Mesenchymal stem cell (in vitro differentiated cells and primary cell): ENCODE results near the gene CXXC5.

ENCODE experiments used
- DNase-seq: peaks from one replicate; pipeline ENCODE4 v3.0.0-alpha.2; 2013
- H2AFZ ChIP-seq: one replicate; pipeline ENCODE4 v1.6.1; 2013; ENCODE audit warnings: low read depth, mild to moderate bottlenecking, control low read depth, inconsistent platforms, low read length, moderate library complexity
- H2AK5ac ChIP-seq: 2 replicates; pipeline ENCODE4 v1.6.1; 2013; ENCODE audit warnings: low read length, moderate library complexity, mild to moderate bottlenecking, inconsistent platforms; ENCODE audit not compliant: severe bottlenecking
- H2BK120ac ChIP-seq: one replicate; pipeline ENCODE4 v1.6.1; 2013; ENCODE audit warnings: low read depth, mild to moderate bottlenecking, inconsistent platforms, low read length, moderate library complexity
- H2BK12ac ChIP-seq, 2 experiments: one replicate each; pipeline ENCODE4 v1.6.1; 2013; ENCODE audit warnings: inconsistent platforms in 2 of 2, low read length in 2 of 2, mild to moderate bottlenecking in 2 of 2, moderate library complexity in 2 of 2, control low read depth in 1 of 2
- H2BK15ac ChIP-seq: one replicate; pipeline ENCODE4 v1.6.1; 2013; ENCODE audit warnings: mild to moderate bottlenecking, low read depth, inconsistent platforms; ENCODE audit not compliant: poor library complexity, severe bottlenecking
- H2BK5ac ChIP-seq: 2 replicates; pipeline ENCODE4 v1.6.1; 2013; ENCODE audit warnings: low read depth, mild to moderate bottlenecking, low read length, control low read depth, inconsistent platforms; ENCODE audit not compliant: poor library complexity, severe bottlenecking
- H3K14ac ChIP-seq, 2 experiments: one replicate each; pipeline ENCODE4 v1.6.1; 2013; ENCODE audit warnings: inconsistent platforms in 2 of 2, low read length in 2 of 2, control low read depth in 1 of 2, mild to moderate bottlenecking in 1 of 2, moderate library complexity in 1 of 2
- H3K18ac ChIP-seq, 2 experiments: one replicate each; pipeline ENCODE4 v1.6.1; 2013; ENCODE audit warnings: inconsistent platforms in 2 of 2, low read length in 2 of 2, control low read depth in 1 of 2, low read depth in 1 of 2, mild to moderate bottlenecking in 1 of 2
- H3K23ac ChIP-seq, 2 experiments: one replicate each; pipeline ENCODE4 v1.6.1; 2013; ENCODE audit warnings: inconsistent platforms in 2 of 2, low read length in 2 of 2, mild to moderate bottlenecking in 2 of 2, moderate library complexity in 2 of 2, control low read depth in 1 of 2
- H3K27ac ChIP-seq: 2 replicates; pipeline ENCODE4 v1.5.1; 2013; ENCODE audit warnings: mild to moderate bottlenecking, moderate library complexity, low read length, control low read depth, inconsistent platforms; ENCODE audit not compliant: poor library complexity, severe bottlenecking
- H3K27me3 ChIP-seq, 2 experiments: 2 replicates each; pipeline versions ENCODE4 v1.6.1 to v1.7.0; 2013; ENCODE audit warnings: low read length in 2 of 2, mild to moderate bottlenecking in 2 of 2, moderate library complexity in 2 of 2, control low read depth in 1 of 2, inconsistent platforms in 1 of 2; ENCODE audit not compliant: control insufficient read depth in 1 of 2, insufficient read depth in 1 of 2
- H3K36me3 ChIP-seq, 2 experiments: 2 replicates each; pipeline versions ENCODE4 v1.6.1 to v1.7.0; 2013; ENCODE audit warnings: low read length in 2 of 2, control low read depth in 1 of 2, inconsistent platforms in 1 of 2, low read depth in 1 of 2, mild to moderate bottlenecking in 1 of 2; ENCODE audit not compliant: insufficient read depth in 2 of 2, control insufficient read depth in 1 of 2
- H3K4ac ChIP-seq, 2 experiments: one replicate each; pipeline ENCODE4 v1.6.1; 2013; ENCODE audit warnings: inconsistent platforms in 2 of 2, low read length in 2 of 2, mild to moderate bottlenecking in 2 of 2, moderate library complexity in 2 of 2, control low read depth in 1 of 2, low read depth in 1 of 2
- H3K4me1 ChIP-seq: 2 replicates; pipeline ENCODE4 v1.6.1; 2013; ENCODE audit warnings: low read depth, low read length, control low read depth; ENCODE audit not compliant: control insufficient read depth, insufficient read depth
- H3K4me2 ChIP-seq: 2 replicates; pipeline ENCODE4 v1.6.1; 2013; ENCODE audit warnings: low read length, mild to moderate bottlenecking, inconsistent platforms; ENCODE audit not compliant: poor library complexity, severe bottlenecking
- H3K4me3 ChIP-seq, 2 experiments: 2 replicates each; pipeline versions ENCODE4 v1.5.1 to v1.7.0; 2013; ENCODE audit warnings: low read length in 2 of 2, mild to moderate bottlenecking in 2 of 2, control low read depth in 1 of 2, low read depth in 1 of 2; ENCODE audit not compliant: insufficient read depth in 1 of 2
- H3K79me1 ChIP-seq: replicated peaks from 2 replicates; pipeline ENCODE4 v1.6.1; 2013; ENCODE audit warnings: mild to moderate bottlenecking, control low read depth, low read length, inconsistent platforms; ENCODE audit not compliant: poor library complexity, severe bottlenecking
- H3K9ac ChIP-seq: 2 replicates; pipeline ENCODE4 v1.7.0; 2013; ENCODE audit warnings: mild to moderate bottlenecking, low read length, moderate library complexity
- H3K9me3 ChIP-seq: 2 replicates; pipeline ENCODE4 v1.7.0; 2013; ENCODE audit warnings: mild to moderate bottlenecking, low read length; ENCODE audit not compliant: control insufficient read depth
- H4K8ac ChIP-seq: one replicate; pipeline ENCODE4 v1.6.1; 2013; ENCODE audit warnings: inconsistent platforms, mild to moderate bottlenecking, low read length, moderate library complexity
- H4K91ac ChIP-seq: one replicate; pipeline ENCODE4 v1.6.1; 2013; ENCODE audit warnings: mild to moderate bottlenecking, low read length, inconsistent platforms
- WGBS: methylation state at CpG from one replicate; pipeline ENCODE4 v1.1.7; 2013; ENCODE audit warnings: mixed read lengths; 5-methylcytosine and 5-hydroxymethylcytosine counted together

Gene CXXC5

GRCh38 chr5:139684881-139685749 is 37.0 kb downstream of the CXXC5 start:
- Histone ChIP-seq H3K27ac (peak overlapping the region; percentile 48), H3K9ac (no peak overlapping the region), H2AK5ac (peak overlapping the region; percentile 47), H3K23ac (no peak overlapping the region), H2AFZ (no peak overlapping the region), H3K36me3 (peaks cover 67 to 93% of the 10 kb centered on the region in 2 experiments), H3K9me3 (no peaks in the 10 kb centered on the region), H3K4me1 (peaks cover 80% of the 10 kb centered on the region), H3K79me1 (peaks cover 5% of the 10 kb centered on the region), H3K4ac (no peak overlapping the region), H2BK12ac (no peak overlapping the region), H3K14ac (peak overlapping the region in 1 of 2 experiments; percentile 35), H2BK5ac (no peak overlapping the region), H3K18ac (peak overlapping the region in 1 of 2 experiments; percentile 63), H4K8ac (no peak overlapping the region), H2BK15ac (no peak overlapping the region), H4K91ac (no peak overlapping the region), H2BK120ac (no peak overlapping the region), H3K4me2 (peak overlapping the region; percentile 1), H3K27me3 (no peaks in the 10 kb centered on the region), H3K4me3 (no peak overlapping the region)
- no peak for DNase-seq
- WGBS, result 83% methylated on average over 18 of the region's 19 CpGs

- Histone ChIP-seq H2AK5ac (peak overlapping the region; percentile 47), H3K4ac (no peak overlapping the region), H3K9me3 (no peaks in the 10 kb centered on the region), H3K79me1 (peaks cover 5% of the 10 kb centered on the region), H3K27me3 (no peaks in the 10 kb centered on the region), H3K27ac (peak overlapping the region; percentile 48), H3K4me1 (peaks cover 82% of the 10 kb centered on the region), H2BK12ac (no peak overlapping the region), H3K23ac (no peak overlapping the region), H3K4me3 (no peak overlapping the region), H4K8ac (peak overlapping the region; percentile 31), H2BK15ac (no peak overlapping the region), H3K4me2 (peak overlapping the region; percentile 25), H2BK120ac (no peak overlapping the region), H3K14ac (peak overlapping the region in 1 of 2 experiments; percentile 51), H4K91ac (no peak overlapping the region), H2AFZ (no peak overlapping the region), H3K36me3 (peaks cover 59 to 85% of the 10 kb centered on the region in 2 experiments), H3K9ac (no peak overlapping the region), H3K18ac (no peak overlapping the region), H2BK5ac (peak overlapping the region; percentile 20)
- 86% methylated on average over 5 of the region's 5 CpGs for WGBS
- DNase-seq, result no peak
Measured at GRCh38 chr5:139685886-139686285, 37.7 kb downstream of the CXXC5 start.

- H4K8ac ChIP-seq, result no peak overlapping the region
- peaks cover 3% of the 10 kb centered on the region for H3K79me1 ChIP-seq
- no peak overlapping the region for H2AFZ ChIP-seq
- H2BK120ac ChIP-seq, result no peak overlapping the region
- WGBS, result 91% methylated on average over 5 of the region's 5 CpGs
- H3K23ac ChIP-seq, result peak overlapping the region in 1 of 2 experiments; percentile 81
- DNase-seq, result no peak
- H3K4ac ChIP-seq, result no peak overlapping the region
- H3K4me2 ChIP-seq, result no peak overlapping the region
- H2AK5ac ChIP-seq, result no peak overlapping the region
- no peaks in the 10 kb centered on the region for H3K9me3 ChIP-seq
- no peak overlapping the region for H2BK5ac ChIP-seq
- no peak overlapping the region for H2BK15ac ChIP-seq
- peak overlapping the region; percentile 11 for H3K27ac ChIP-seq
- H3K18ac ChIP-seq, result no peak overlapping the region
- H3K9ac ChIP-seq, result no peak overlapping the region
- H3K4me1 ChIP-seq, result peaks cover 85% of the 10 kb centered on the region
- peaks cover 55 to 82% of the 10 kb centered on the region in 2 experiments for H3K36me3 ChIP-seq
- no peak overlapping the region for H2BK12ac ChIP-seq
- peak overlapping the region in 1 of 2 experiments; percentile 51 for H3K14ac ChIP-seq
- no peak overlapping the region for H4K91ac ChIP-seq
- no peak overlapping the region for H3K4me3 ChIP-seq
- H3K27me3 ChIP-seq, result no peaks in the 10 kb centered on the region
Measured at GRCh38 chr5:139686356-139686705, 38.2 kb downstream of the CXXC5 start.

GRCh38 chr5:139686706-139687441 is 38.7 kb downstream of the CXXC5 start:
- H2BK15ac ChIP-seq, result no peak overlapping the region
- H3K4ac ChIP-seq, result no peak overlapping the region
- H3K27ac ChIP-seq, result peak overlapping the region; percentile 39
- no peaks in the 10 kb centered on the region for H3K27me3 ChIP-seq
- peaks cover 87% of the 10 kb centered on the region for H3K4me1 ChIP-seq
- H3K18ac ChIP-seq, result peak overlapping the region in 1 of 2 experiments; percentile 67
- peak overlapping the region in 1 of 2 experiments; percentile 6 for H3K14ac ChIP-seq
- H4K8ac ChIP-seq, result no peak overlapping the region
- H2BK12ac ChIP-seq, result no peak overlapping the region
- H2BK5ac ChIP-seq, result no peak overlapping the region
- no peak overlapping the region for H2AFZ ChIP-seq
- no peak overlapping the region for H3K4me2 ChIP-seq
- H3K4me3 ChIP-seq, result no peak overlapping the region
- no peak overlapping the region for H4K91ac ChIP-seq
- WGBS, result 81% methylated on average over 17 of the region's 18 CpGs
- peaks cover 6% of the 10 kb centered on the region for H3K79me1 ChIP-seq
- H3K9ac ChIP-seq, result no peak overlapping the region
- no peak overlapping the region for H2BK120ac ChIP-seq
- no peaks in the 10 kb centered on the region for H3K9me3 ChIP-seq
- peak overlapping the region in 1 of 2 experiments; percentile 81 for H3K23ac ChIP-seq
- no peak for DNase-seq
- H3K36me3 ChIP-seq, result peaks cover 49 to 82% of the 10 kb centered on the region in 2 experiments
- no peak overlapping the region for H2AK5ac ChIP-seq
